Measurements from ENCODE around the gene HCN2. TPM values are rescaled to one million over a fixed set of nuclear protein-coding genes. Genes with fewer than 3 reads are reported as not detected.
"Not testable (repeated sequence)": the region's sequence is repeated elsewhere in the genome, so short reads cannot be mapped to it uniquely, and the experiment has no call there.

Gene HCN2
- total and polyA plus RNA-seq, 12 donors, result 0.74 to 9.1 (median 3.6) TPM

DNA sequence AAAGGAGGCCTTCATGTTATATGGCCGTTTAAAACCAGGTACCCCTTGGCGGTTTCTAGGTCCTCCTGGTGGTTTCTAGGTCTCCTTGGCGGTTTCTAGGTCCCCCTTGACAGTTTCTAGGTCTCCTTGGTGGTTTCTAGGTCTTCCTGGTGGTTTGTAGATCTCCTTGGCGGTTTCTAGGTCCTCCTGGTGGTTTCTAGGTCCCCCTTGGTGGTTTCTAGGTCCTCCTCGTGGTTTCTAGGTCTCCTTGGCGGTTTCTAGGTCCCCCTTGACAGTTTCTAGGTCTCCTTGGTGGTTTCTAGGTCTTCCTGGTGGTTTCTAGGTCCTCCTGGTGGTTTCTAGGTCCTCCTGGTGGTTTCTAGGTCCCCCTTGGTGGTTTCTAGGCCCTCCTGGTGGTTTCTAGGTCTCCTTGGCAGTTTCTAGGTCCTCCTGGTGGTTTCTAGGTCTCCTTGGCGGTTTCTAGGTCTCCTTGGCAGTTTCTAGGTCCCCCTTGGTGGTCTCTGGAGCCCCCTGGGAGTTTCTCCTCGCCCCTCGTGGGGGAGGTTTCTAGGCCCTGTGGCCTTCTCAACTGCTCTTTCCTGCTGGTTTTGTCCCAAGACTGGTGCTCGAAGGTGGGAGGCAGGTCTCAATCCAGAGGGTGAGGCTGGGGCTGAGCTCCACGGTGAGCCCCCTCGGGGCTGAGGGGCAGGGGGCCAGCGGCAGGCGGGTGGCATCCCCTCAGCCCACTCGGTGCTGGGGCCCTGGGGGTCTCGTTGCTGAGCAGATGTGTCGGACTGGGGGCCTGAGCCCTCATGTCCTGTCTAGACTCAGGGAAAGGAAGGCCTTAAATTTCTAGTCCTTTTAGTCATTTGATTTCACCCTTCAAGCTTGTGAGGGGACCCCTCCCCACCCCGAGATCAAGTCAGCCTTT, 8.0 kb downstream of the HCN2 start:
- 71 to 83% (median 78%) methylated on average over 13 to 18 of the region's 18 CpGs for WGBS, 4 donors
- TF ChIP-seq POLR2A (IDR thresholded peaks at IDR 0.05), result no peak
- TF ChIP-seq CTCF (IDR thresholded peaks at IDR 0.05), result no peak
- H3K36me3 ChIP-seq (replicated peaks in 1 of 2), result no peaks in the 10 kb centered on the region
- intact Hi-C loops (cut with DNase I), result loop anchor here in 1 of 2 donors (10.0 kb wide), 1 partner anchor 137 kb away; no protein-coding TSS in a partner anchor
- no peak for DNase-seq
- no peaks in the 10 kb centered on the region for H3K27me3 ChIP-seq
- H3K4me1 ChIP-seq (replicated peaks in 1 of 2), result no peaks in the 10 kb centered on the region
- no peak overlapping the region for H3K4me3 ChIP-seq
- no peaks in the 10 kb centered on the region for H3K9me3 ChIP-seq (replicated peaks in 1 of 3)
- no peak overlapping the region for H3K27ac ChIP-seq

DNA sequence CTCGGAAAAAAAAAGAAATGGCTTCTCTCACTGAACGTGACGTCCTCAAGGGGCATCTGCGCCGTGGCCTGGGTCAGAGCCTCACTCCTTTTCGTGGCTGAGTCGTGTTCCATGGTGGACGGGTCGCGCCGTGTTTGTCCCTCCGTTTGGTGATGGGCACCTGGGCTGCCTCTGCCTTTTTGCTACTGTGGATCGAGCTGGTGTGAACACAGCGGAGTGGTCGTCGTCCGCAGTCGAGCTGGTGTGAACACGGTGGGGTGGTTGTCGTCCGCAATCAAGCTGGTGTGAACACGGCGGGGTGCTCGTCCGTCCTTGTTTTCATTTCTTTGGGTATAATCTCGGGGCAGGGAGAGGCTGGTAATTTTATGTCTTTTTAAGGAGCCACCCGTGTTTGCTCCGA, 11.6 kb downstream of the HCN2 start:
- DNase-seq, result no peak

DNA sequence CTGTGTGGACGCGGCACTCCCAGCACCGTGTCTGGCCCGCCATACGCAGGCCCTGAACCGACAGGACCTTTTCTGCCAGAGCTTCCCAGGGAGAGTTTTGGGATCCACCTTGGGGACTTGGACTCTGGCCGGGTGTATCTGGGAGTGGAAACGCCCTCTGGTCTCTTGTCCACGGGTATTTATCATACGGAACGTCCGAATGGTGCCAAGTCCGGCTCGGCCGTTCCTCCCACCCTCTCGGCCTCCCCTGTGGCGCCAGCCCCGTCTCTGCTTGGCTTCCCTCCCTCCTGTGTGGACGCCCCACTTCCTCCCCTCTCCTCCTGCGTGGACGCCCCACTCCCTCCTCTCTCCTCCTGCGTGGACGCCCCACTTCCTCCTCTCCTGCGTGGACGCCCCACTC, 12.1 kb downstream of the HCN2 start:
- TF ChIP-seq CTCF (IDR thresholded peaks at IDR 0.05), result no peak
- TF ChIP-seq POLR2A (IDR thresholded peaks at IDR 0.05), result no peak
- H3K9me3 ChIP-seq (replicated peaks in 1 of 3), result no peaks in the 10 kb centered on the region
- WGBS, 4 donors, result 87 to 92% (median 89%) methylated on average over 21 to 25 of the region's 25 CpGs

More for the DNA sequence above, 11.6 kb downstream of the HCN2 start:
- Histone ChIP-seq H3K9me3 (replicated peaks in 1 of 3) (no peaks in the 10 kb centered on the region), H3K36me3 (replicated peaks in 1 of 2) (no peaks in the 10 kb centered on the region), H3K27me3 (no peaks in the 10 kb centered on the region), H3K4me3 (no peak overlapping the region), H3K4me1 (replicated peaks in 1 of 2) (no peaks in the 10 kb centered on the region), H3K27ac (no peak overlapping the region)
- WGBS, 4 donors, result 88 to 96% (median 92%) methylated on average over 26 to 28 of the region's 28 CpGs
- intact Hi-C loops (cut with DNase I), result no loop called here
- no peak for TF ChIP-seq CTCF (IDR thresholded peaks at IDR 0.05)
- TF ChIP-seq POLR2A (IDR thresholded peaks at IDR 0.05), result no peak

DNA sequence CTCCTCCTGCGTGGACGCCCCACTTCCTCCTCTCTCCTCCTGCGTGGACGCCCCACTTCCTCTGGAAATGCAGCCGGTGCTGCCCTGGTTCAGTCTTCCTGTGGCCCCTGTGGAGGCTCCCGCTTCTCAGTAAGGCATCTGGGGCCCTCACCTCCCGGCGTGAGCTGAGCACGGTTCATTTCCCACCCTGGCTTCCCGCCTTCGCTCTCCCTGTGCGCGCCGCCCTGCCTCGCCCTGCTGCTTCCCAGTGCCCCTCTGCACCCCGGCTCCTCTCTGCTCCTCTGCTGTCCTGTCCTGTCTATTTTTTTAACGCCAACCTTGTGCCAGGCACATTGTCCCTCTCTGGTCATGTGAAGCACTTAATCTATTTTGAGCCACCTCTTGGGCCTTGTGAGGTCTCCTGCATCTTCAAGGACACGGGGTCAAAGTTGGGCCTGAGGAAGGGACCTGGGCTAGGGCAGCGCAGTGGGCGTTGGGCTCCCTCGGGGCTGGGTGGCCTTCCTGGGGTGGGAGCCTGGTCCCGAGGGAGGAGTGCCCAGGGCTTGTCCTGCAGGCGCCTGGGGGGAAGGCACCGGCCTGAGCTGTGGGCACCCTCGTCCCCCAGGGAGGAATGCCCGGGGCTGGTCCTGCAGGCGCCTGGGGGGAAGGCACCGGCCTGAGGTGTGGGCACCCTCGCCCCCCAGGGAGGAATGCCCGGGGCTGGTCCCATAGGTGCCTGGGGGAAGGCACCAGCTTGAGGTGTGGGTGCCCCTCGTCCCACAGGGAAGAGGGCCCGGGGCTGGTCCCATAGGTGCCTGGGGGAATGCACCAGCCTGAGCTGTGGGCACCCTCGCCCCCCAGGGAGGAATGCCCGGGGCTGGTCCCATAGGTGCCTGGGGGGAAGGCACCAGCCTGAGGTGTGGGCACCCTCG, 13.0 kb downstream of the HCN2 start:
- H3K27me3 ChIP-seq, result no peaks in the 10 kb centered on the region
- no peak overlapping the region for H3K27ac ChIP-seq
- TF ChIP-seq CTCF (IDR thresholded peaks at IDR 0.05), result no peak
- TF ChIP-seq POLR2A (IDR thresholded peaks at IDR 0.05), result no peak
- intact Hi-C loops (cut with DNase I), result no loop called here
- no peak overlapping the region for H3K4me3 ChIP-seq
- H3K36me3 ChIP-seq (replicated peaks in 1 of 2), result no peaks in the 10 kb centered on the region
- DNase-seq, result no peak
- 81 to 88% (median 88%) methylated on average over 20 to 35 of the region's 35 CpGs for WGBS, 4 donors
- no peaks in the 10 kb centered on the region for H3K9me3 ChIP-seq (replicated peaks in 1 of 3)
- no peaks in the 10 kb centered on the region for H3K4me1 ChIP-seq (replicated peaks in 1 of 2)

More for the DNA sequence above, 12.1 kb downstream of the HCN2 start:
- Histone ChIP-seq H3K4me1 (replicated peaks in 1 of 2) (no peaks in the 10 kb centered on the region), H3K4me3 (no peak overlapping the region), H3K27ac (no peak overlapping the region), H3K36me3 (replicated peaks in 1 of 2) (no peaks in the 10 kb centered on the region), H3K27me3 (no peaks in the 10 kb centered on the region)
- intact Hi-C loops (cut with DNase I), result no loop called here
- no peak for DNase-seq

- H3K27ac ChIP-seq; DNase-seq; H3K4me3 ChIP-seq; H3K36me3 ChIP-seq (replicated peaks in 1 of 2); intact Hi-C loops (cut with DNase I); H3K27me3 ChIP-seq; H3K9me3 ChIP-seq (replicated peaks in 1 of 3); H3K4me1 ChIP-seq (replicated peaks in 1 of 2): not testable (repeated sequence)
- WGBS, 4 donors, result 52 to 91% (median 85%) methylated on average over 1 to 13 of the region's 13 CpGs
Measured at GRCh38 chr19:603302-603639, 13.6 kb downstream of the HCN2 start.

DNA sequence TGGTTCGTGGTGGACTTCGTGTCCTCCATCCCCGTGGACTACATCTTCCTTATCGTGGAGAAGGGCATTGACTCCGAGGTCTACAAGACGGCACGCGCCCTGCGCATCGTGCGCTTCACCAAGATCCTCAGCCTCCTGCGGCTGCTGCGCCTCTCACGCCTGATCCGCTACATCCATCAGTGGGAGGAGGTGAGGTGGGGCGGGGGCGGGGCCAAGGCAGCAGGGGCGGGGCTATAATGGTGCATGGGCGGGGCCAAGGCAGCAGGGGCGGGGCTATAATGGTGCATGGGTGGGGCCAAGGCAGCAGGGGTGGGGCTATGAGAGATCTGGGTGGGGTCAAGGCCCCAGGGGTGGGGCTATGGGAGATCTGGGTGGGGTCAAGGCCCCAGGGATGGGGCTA, 14.1 kb downstream of the HCN2 start:
- H3K27ac ChIP-seq; H3K36me3 ChIP-seq (replicated peaks in 1 of 2); H3K9me3 ChIP-seq (replicated peaks in 1 of 3); intact Hi-C loops (cut with DNase I); DNase-seq; H3K4me3 ChIP-seq; H3K27me3 ChIP-seq; H3K4me1 ChIP-seq (replicated peaks in 1 of 2): not testable (repeated sequence)
- 91 to 95% (median 95%) methylated on average over 12 to 20 of the region's 20 CpGs for WGBS, 4 donors
